ENCODE data around the gene COPS7A.

Gene COPS7A

DNA sequence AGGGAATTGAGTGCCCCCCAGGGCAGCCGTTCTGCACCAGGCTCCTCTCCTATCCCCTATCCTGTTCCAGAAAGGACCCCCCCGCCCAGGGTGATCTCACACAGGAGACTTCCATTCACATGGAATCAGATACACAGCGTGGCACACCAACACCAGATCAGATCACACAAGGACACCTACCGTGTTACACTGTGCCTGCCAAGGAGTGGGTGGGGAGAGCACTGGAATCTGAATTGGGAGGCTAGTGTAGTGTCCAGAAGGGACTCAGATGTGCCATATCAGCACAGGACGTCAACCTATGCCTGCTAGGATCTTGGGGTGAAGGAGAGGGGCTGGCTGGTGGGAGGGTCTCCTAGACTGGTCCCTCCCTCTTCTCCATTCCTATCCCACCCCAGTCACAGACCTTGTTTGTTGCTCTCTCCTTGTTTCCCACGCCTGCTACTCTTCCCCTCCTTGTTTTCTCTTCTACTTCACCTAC lies 44.6 kb downstream of the COPS7A start:
- peak overlapping the region; percentile 44 for H2AK5ac ChIP-seq (ENCODE audit: low read length, severe bottlenecking)
- no peak overlapping the region for H3K27ac ChIP-seq (ENCODE audit: low read length, poor library complexity, severe bottlenecking)
- no peak overlapping the region for H2BK5ac ChIP-seq (ENCODE audit: low read depth, low read length, poor library complexity, severe bottlenecking)
- H3K4me3 ChIP-seq (ENCODE audit: insufficient read depth in 1 of 2, low read depth in 1 of 2, low read length in 2 of 2) = peak overlapping the region; percentile 82 to 84
- peak overlapping the region; percentile 89 for H3K9ac ChIP-seq (ENCODE audit: low read length)
- peak overlapping the region in 1 of 2 experiments; percentile 18 for H2BK12ac ChIP-seq (ENCODE audit: low read length in 2 of 2)
- H3K23ac ChIP-seq (ENCODE audit: low read length in 2 of 2) = peak overlapping the region; percentile 23 to 42
- no peak overlapping the region for H4K91ac ChIP-seq (ENCODE audit: low read length)
- peak overlapping the region in 1 of 2 experiments; percentile 15 for H3K4ac ChIP-seq (ENCODE audit: low read depth in 1 of 2, low read length in 2 of 2)
- no peak overlapping the region for H2AFZ ChIP-seq (ENCODE audit: low read depth, low read length)
- H4K8ac ChIP-seq (ENCODE audit: low read length) = peak overlapping the region; percentile 51
- no peak overlapping the region for H2BK15ac ChIP-seq (ENCODE audit: low read depth, poor library complexity, severe bottlenecking)
- peak overlapping the region in 1 of 2 experiments; percentile 91 for H3K14ac ChIP-seq (ENCODE audit: low read length in 2 of 2)
- H3K79me1 ChIP-seq (replicated peaks; ENCODE audit: low read length, poor library complexity, severe bottlenecking) = peaks cover 6% of the 10 kb centered on the region
- H3K4me1 ChIP-seq (ENCODE audit: control insufficient read depth, insufficient read depth, low read depth, low read length) = peaks cover 40% of the 10 kb centered on the region
- no peak overlapping the region for H2BK120ac ChIP-seq (ENCODE audit: low read depth, low read length)
- H3K27me3 ChIP-seq (ENCODE audit: control insufficient read depth in 1 of 2, insufficient read depth in 1 of 2, low read length in 2 of 2) = peaks cover 8 to 10% of the 10 kb centered on the region in 2 experiments
- peaks cover 18 to 36% of the 10 kb centered on the region in 2 experiments for H3K36me3 ChIP-seq (ENCODE audit: control insufficient read depth in 1 of 2, insufficient read depth in 2 of 2, low read depth in 1 of 2, low read length in 2 of 2)
- H3K9me3 ChIP-seq (ENCODE audit: control insufficient read depth, low read length) = no peaks in the 10 kb centered on the region
- 7% methylated on average over 2 of the region's 6 CpGs for WGBS
- peak; percentile 15 for DNase-seq
- peak overlapping the region; percentile 85 for H3K4me2 ChIP-seq (ENCODE audit: low read length, poor library complexity, severe bottlenecking)
- H3K18ac ChIP-seq (ENCODE audit: low read depth in 1 of 2, low read length in 2 of 2) = no peak overlapping the region

DNA sequence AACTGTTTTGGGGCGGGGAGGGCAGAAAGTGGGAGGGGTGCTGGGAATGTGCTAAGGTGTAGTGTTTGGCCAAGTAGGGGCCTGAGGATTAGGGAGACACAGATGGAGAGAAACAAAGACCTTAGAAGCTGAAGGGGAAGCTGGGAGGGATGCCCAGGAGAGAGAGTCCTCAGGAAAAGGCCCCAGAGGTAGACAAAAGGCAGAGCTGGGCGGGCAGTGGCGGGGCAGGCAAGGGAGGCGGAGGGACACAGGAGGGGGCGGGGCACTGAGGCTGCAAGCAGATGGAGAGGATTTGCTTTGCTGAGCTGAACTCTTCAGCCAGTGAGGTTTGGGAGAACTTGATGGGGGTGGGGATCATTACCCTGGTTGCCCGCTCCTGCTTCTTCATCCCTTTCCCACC lies 45.1 kb downstream of the COPS7A start:
- Histone ChIP-seq H3K79me1 (replicated peaks; ENCODE audit: low read length, poor library complexity, severe bottlenecking) (peaks cover 6% of the 10 kb centered on the region), H3K4ac (ENCODE audit: low read depth in 1 of 2, low read length in 2 of 2) (no peak overlapping the region), H3K18ac (ENCODE audit: low read depth in 1 of 2, low read length in 2 of 2) (no peak overlapping the region), H2AK5ac (ENCODE audit: low read length, severe bottlenecking) (peak overlapping the region; percentile 44), H2AFZ (ENCODE audit: low read depth, low read length) (no peak overlapping the region), H4K91ac (ENCODE audit: low read length) (no peak overlapping the region), H4K8ac (ENCODE audit: low read length) (no peak overlapping the region), H3K23ac (ENCODE audit: low read length in 2 of 2) (no peak overlapping the region), H2BK12ac (ENCODE audit: low read length in 2 of 2) (no peak overlapping the region), H3K36me3 (ENCODE audit: control insufficient read depth in 1 of 2, insufficient read depth in 2 of 2, low read depth in 1 of 2, low read length in 2 of 2) (peaks cover 18 to 36% of the 10 kb centered on the region in 2 experiments), H3K9ac (ENCODE audit: low read length) (peak overlapping the region; percentile 89), H2BK5ac (ENCODE audit: low read depth, low read length, poor library complexity, severe bottlenecking) (no peak overlapping the region), H3K4me1 (ENCODE audit: control insufficient read depth, insufficient read depth, low read depth, low read length) (peaks cover 40% of the 10 kb centered on the region), H2BK120ac (ENCODE audit: low read depth, low read length) (no peak overlapping the region), H3K27me3 (ENCODE audit: control insufficient read depth in 1 of 2, insufficient read depth in 1 of 2, low read length in 2 of 2) (peaks cover 11 to 12% of the 10 kb centered on the region in 2 experiments), H2BK15ac (ENCODE audit: low read depth, poor library complexity, severe bottlenecking) (no peak overlapping the region), H3K4me2 (ENCODE audit: low read length, poor library complexity, severe bottlenecking) (peak overlapping the region; percentile 85), H3K9me3 (ENCODE audit: control insufficient read depth, low read length) (no peaks in the 10 kb centered on the region), H3K4me3 (ENCODE audit: insufficient read depth in 1 of 2, low read depth in 1 of 2, low read length in 2 of 2) (peak overlapping the region; percentile 82 to 84), H3K14ac (ENCODE audit: low read length in 2 of 2) (no peak overlapping the region), H3K27ac (ENCODE audit: low read length, poor library complexity, severe bottlenecking) (no peak overlapping the region)
- peak; percentile 41 for DNase-seq
- 63% methylated on average over 3 of the region's 6 CpGs for WGBS

DNA sequence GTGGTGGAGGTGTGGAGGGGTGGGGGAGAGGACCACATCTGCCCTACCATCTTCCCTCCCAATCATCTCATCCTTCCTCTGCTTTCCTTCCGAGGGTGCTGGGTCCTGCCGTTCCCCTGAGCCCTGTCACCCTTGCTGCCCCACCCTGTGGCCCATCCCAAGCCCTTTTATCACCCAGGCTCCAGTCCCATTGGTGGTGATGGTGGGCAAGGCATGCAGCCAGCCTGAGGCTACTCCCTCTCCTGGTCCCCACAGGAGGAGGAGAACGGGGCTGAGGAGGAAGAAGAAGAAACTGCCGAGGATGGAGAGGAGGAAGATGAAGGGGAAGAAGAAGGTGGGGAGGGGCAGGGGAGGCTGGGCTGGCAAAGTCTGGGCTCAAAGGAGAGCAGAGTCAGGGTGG lies 45.8 kb downstream of the COPS7A start:
- peak overlapping the region; percentile 10 for H4K91ac ChIP-seq (ENCODE audit: low read length)
- H2BK5ac ChIP-seq (ENCODE audit: low read depth, low read length, poor library complexity, severe bottlenecking) = no peak overlapping the region
- H2BK15ac ChIP-seq (ENCODE audit: low read depth, poor library complexity, severe bottlenecking) = no peak overlapping the region
- H3K23ac ChIP-seq (ENCODE audit: low read length in 2 of 2) = peak overlapping the region in 1 of 2 experiments; percentile 3
- no peak overlapping the region for H2BK12ac ChIP-seq (ENCODE audit: low read length in 2 of 2)
- H3K79me1 ChIP-seq (replicated peaks; ENCODE audit: low read length, poor library complexity, severe bottlenecking) = peaks cover 6% of the 10 kb centered on the region
- H3K14ac ChIP-seq (ENCODE audit: low read length in 2 of 2) = no peak overlapping the region
- no peak overlapping the region for H3K4ac ChIP-seq (ENCODE audit: low read depth in 1 of 2, low read length in 2 of 2)
- H2BK120ac ChIP-seq (ENCODE audit: low read depth, low read length) = no peak overlapping the region
- H2AFZ ChIP-seq (ENCODE audit: low read depth, low read length) = no peak overlapping the region
- H3K4me2 ChIP-seq (ENCODE audit: low read length, poor library complexity, severe bottlenecking) = no peak overlapping the region
- H3K4me3 ChIP-seq (ENCODE audit: insufficient read depth in 1 of 2, low read depth in 1 of 2, low read length in 2 of 2) = no peak overlapping the region
- H3K9ac ChIP-seq (ENCODE audit: low read length) = no peak overlapping the region
- peaks cover 18 to 38% of the 10 kb centered on the region in 2 experiments for H3K36me3 ChIP-seq (ENCODE audit: control insufficient read depth in 1 of 2, insufficient read depth in 2 of 2, low read depth in 1 of 2, low read length in 2 of 2)
- peaks cover 41% of the 10 kb centered on the region for H3K4me1 ChIP-seq (ENCODE audit: control insufficient read depth, insufficient read depth, low read depth, low read length)
- no peak overlapping the region for H3K18ac ChIP-seq (ENCODE audit: low read depth in 1 of 2, low read length in 2 of 2)
- 90% methylated on average over 2 of the region's 4 CpGs for WGBS
- H4K8ac ChIP-seq (ENCODE audit: low read length) = no peak overlapping the region
- no peak for DNase-seq
- H2AK5ac ChIP-seq (ENCODE audit: low read length, severe bottlenecking) = no peak overlapping the region
- H3K9me3 ChIP-seq (ENCODE audit: control insufficient read depth, low read length) = no peaks in the 10 kb centered on the region
- H3K27me3 ChIP-seq (ENCODE audit: control insufficient read depth in 1 of 2, insufficient read depth in 1 of 2, low read length in 2 of 2) = peaks cover 15 to 18% of the 10 kb centered on the region in 2 experiments
- no peak overlapping the region for H3K27ac ChIP-seq (ENCODE audit: low read length, poor library complexity, severe bottlenecking)

DNA sequence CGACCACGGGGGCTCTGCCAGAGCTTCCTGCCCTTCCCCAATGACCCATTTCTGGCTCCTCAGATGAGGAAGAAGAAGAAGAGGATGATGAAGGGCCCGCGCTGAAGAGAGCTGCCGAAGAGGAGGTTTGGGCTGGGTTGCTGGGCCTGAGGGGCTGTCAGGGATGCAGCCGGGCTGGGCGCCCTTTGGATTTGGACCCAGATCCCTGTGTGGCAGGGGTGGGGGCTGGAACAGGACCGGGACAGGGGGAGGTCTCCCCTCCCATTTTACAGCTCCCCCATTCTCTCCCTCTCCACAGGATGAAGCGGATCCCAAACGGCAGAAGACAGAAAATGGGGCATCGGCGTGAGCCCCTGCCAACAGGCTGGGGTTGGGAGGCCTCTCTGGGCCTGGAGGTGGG lies 46.2 kb downstream of the COPS7A start:
- Histone ChIP-seq H3K4ac (ENCODE audit: low read depth in 1 of 2, low read length in 2 of 2) (no peak overlapping the region), H2BK12ac (ENCODE audit: low read length in 2 of 2) (no peak overlapping the region), H3K14ac (ENCODE audit: low read length in 2 of 2) (no peak overlapping the region), H3K4me1 (ENCODE audit: control insufficient read depth, insufficient read depth, low read depth, low read length) (peaks cover 38% of the 10 kb centered on the region), H3K9ac (ENCODE audit: low read length) (no peak overlapping the region), H3K36me3 (ENCODE audit: control insufficient read depth in 1 of 2, insufficient read depth in 2 of 2, low read depth in 1 of 2, low read length in 2 of 2) (peaks cover 18 to 43% of the 10 kb centered on the region in 2 experiments), H3K23ac (ENCODE audit: low read length in 2 of 2) (no peak overlapping the region), H4K8ac (ENCODE audit: low read length) (no peak overlapping the region), H4K91ac (ENCODE audit: low read length) (no peak overlapping the region), H3K79me1 (replicated peaks; ENCODE audit: low read length, poor library complexity, severe bottlenecking) (peaks cover 6% of the 10 kb centered on the region), H3K4me2 (ENCODE audit: low read length, poor library complexity, severe bottlenecking) (no peak overlapping the region), H3K27me3 (ENCODE audit: control insufficient read depth in 1 of 2, insufficient read depth in 1 of 2, low read length in 2 of 2) (peaks cover 19 to 21% of the 10 kb centered on the region in 2 experiments), H2BK15ac (ENCODE audit: low read depth, poor library complexity, severe bottlenecking) (no peak overlapping the region), H2BK5ac (ENCODE audit: low read depth, low read length, poor library complexity, severe bottlenecking) (no peak overlapping the region), H3K9me3 (ENCODE audit: control insufficient read depth, low read length) (no peaks in the 10 kb centered on the region), H2AFZ (ENCODE audit: low read depth, low read length) (no peak overlapping the region), H3K27ac (ENCODE audit: low read length, poor library complexity, severe bottlenecking) (no peak overlapping the region), H3K18ac (ENCODE audit: low read depth in 1 of 2, low read length in 2 of 2) (no peak overlapping the region), H3K4me3 (ENCODE audit: insufficient read depth in 1 of 2, low read depth in 1 of 2, low read length in 2 of 2) (no peak overlapping the region), H2BK120ac (ENCODE audit: low read depth, low read length) (no peak overlapping the region), H2AK5ac (ENCODE audit: low read length, severe bottlenecking) (no peak overlapping the region)
- 90% methylated on average over 3 of the region's 12 CpGs for WGBS
- DNase-seq = no peak
